CD4-positive, alpha-beta T cell (primary cell): Measurements from ENCODE around the gene KIAA0586. TPM values are rescaled to one million over a fixed set of nuclear protein-coding genes. Genes with fewer than 3 reads are reported as not detected.
"Not testable (repeated sequence)": the region's sequence is repeated elsewhere in the genome, so short reads cannot be mapped to it uniquely, and the experiment has no call there.

Source experiments
- ATAC-seq: fragments of 200-7000 bp; cut with Tn5 transposase; one replicate; pipeline ENCODE4 v1.10.0; 2022; ENCODE audit warnings: mild to moderate bottlenecking; ENCODE audit not compliant: poor library complexity
- CTCF ChIA-PET: fragments of 350-600 bp; sonication (Branson Sonifier 250); formaldehyde crosslinking; loops from one replicate; lab custom pipeline; 2021; ENCODE audit warnings: antibody characterized with exemption, inconsistent platforms; lab: Charles Lee
- POLR2A ChIA-PET: fragments of 350-600 bp; sonication (Branson Sonifier 250); formaldehyde crosslinking; loops from one replicate; lab custom pipeline; 2021; ENCODE audit warnings: antibody characterized with exemption, inconsistent platforms; lab: Charles Lee
- DNase-seq, 14 experiments: peaks; one replicate each; pipeline ENCODE4 v3.0.0-alpha.2; 2013 to 2020; ENCODE audit warnings: mixed read lengths in 2 of 14
- H3K27ac ChIP-seq, 2 donors: one replicate each; pipeline versions ENCODE4 v1.5.1 to v1.7.0; 2013; ENCODE audit warnings: low read length in 2 of 2, low read depth in 1 of 2, mild to moderate bottlenecking in 1 of 2
- H3K27me3 ChIP-seq, 2 experiments: 1 replicate in 1 of 2; 2 replicates in 1 of 2; pipeline versions ENCODE4 v1.6.1 to v1.7.0; 2013; ENCODE audit warnings: low read length in 2 of 2, control low read depth in 1 of 2, mild to moderate bottlenecking in 1 of 2, moderate library complexity in 1 of 2; ENCODE audit not compliant: insufficient read depth in 2 of 2, control insufficient read depth in 1 of 2
- H3K36me3 ChIP-seq: one replicate; pipeline ENCODE4 v1.6.1; 2013; ENCODE audit warnings: low read length, control low read depth; ENCODE audit not compliant: insufficient read depth
- H3K4me1 ChIP-seq: one replicate; pipeline ENCODE4 v1.6.1; 2013; ENCODE audit warnings: low read length, control low read depth; ENCODE audit not compliant: insufficient read depth
- H3K4me3 ChIP-seq: one replicate; pipeline ENCODE4 v1.5.1; 2013; ENCODE audit warnings: mild to moderate bottlenecking, low read length, moderate library complexity
- H3K9me3 ChIP-seq, 2 experiments: 1 replicate in 1 of 2; 2 replicates in 1 of 2; pipeline versions ENCODE4 v1.6.1 to v1.7.0; 2013; ENCODE audit warnings: low read length in 2 of 2, mild to moderate bottlenecking in 2 of 2, control low read depth in 1 of 2, moderate library complexity in 1 of 2; ENCODE audit not compliant: control insufficient read depth in 1 of 2, insufficient read depth in 1 of 2
- H3K27ac Mint-ChIP-seq: one replicate; pipeline ENCODE4 v1.8.0; 2020; ENCODE audit warnings: mixed read lengths
- H3K27me3 Mint-ChIP-seq: one replicate; pipeline ENCODE4 v1.8.0; 2021; ENCODE audit warnings: mixed read lengths
- H3K36me3 Mint-ChIP-seq: one replicate; pipeline ENCODE4 v1.8.0; 2021; ENCODE audit warnings: low read depth, mixed read lengths
- H3K4me1 Mint-ChIP-seq: one replicate; pipeline ENCODE4 v1.8.0; 2021; ENCODE audit warnings: low read depth, mixed read lengths
- H3K4me3 Mint-ChIP-seq: one replicate; pipeline ENCODE4 v1.8.0; 2020; ENCODE audit warnings: mild to moderate bottlenecking, mixed read lengths
- H3K9me3 Mint-ChIP-seq: one replicate; pipeline ENCODE4 v1.8.0; 2020; ENCODE audit warnings: mixed read lengths
- CTCF ChIP-seq: fragments of 200-600 bp; IDR thresholded peaks from one replicate; pipeline ENCODE4 v1.8.0; 2022; ENCODE audit warnings: antibody characterized with exemption, mild to moderate bottlenecking
- intact Hi-C, 2 experiments: fragments of 100-400 bp; cut with DNase I in 1 of 2; cut with micrococcal nuclease in 1 of 2; formaldehyde crosslinking; loops; one replicate each; pipeline versions ENCODE4 v1.15.1 to v1.9.0; 2023 to 2025; cut with DNase I, micrococcal nuclease
- total RNA-seq, 174 experiments: library from RNA in 2 of 174; stranded (reverse) in 2 of 174; gene quantifications; one replicate each; pipeline ENCODE4 v1.2.3 and lab custom pipeline; 2021 to 2026

The KIAA0586 gene
- total RNA-seq, 2 experiments from 2014 or later, result 16.5 to 18.2 TPM

DNA sequence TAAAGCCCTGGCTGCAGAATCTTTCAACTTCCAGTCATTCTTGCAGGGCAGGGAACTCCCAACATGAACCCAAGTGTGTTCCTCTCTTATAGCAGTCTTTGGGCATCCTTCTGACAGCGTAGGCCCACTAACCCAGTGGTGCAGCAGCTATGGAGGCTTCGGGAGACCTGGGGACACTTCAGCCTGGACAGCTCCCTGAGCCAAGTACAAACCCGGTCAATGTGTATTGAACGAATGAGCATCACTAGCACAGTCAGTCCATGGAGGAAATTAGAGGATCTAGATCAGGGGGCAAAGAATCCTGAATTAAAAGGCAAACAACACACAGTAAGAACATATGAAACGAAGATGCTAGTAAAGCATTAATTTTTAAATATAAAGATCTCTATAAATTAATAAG is 41.8 kb downstream of the KIAA0586 start:
- H3K9me3 Mint-ChIP-seq, result no peaks in the 10 kb centered on the region
- Histone ChIP-seq H3K27ac (no peak overlapping the region), H3K27me3 (no peaks in the 10 kb centered on the region), H3K4me3 (no peak overlapping the region), H3K4me1 (no peaks in the 10 kb centered on the region), H3K36me3 (peaks cover 47% of the 10 kb centered on the region), H3K9me3 (no peaks in the 10 kb centered on the region)
- no peaks in the 10 kb centered on the region for H3K4me1 Mint-ChIP-seq
- H3K36me3 Mint-ChIP-seq, result peaks cover 80% of the 10 kb centered on the region
- H3K27ac Mint-ChIP-seq, result no peak overlapping the region
- TF ChIP-seq CTCF, result no peak
- ATAC-seq (no peak), DNase-seq (no peak)
- intact Hi-C loops, result no loop called here
- no peak overlapping the region for H3K4me3 Mint-ChIP-seq
- ChIA-PET CTCF (no interaction called here), POLR2A (no interaction called here)
- H3K27me3 Mint-ChIP-seq, result no peaks in the 10 kb centered on the region

DNA sequence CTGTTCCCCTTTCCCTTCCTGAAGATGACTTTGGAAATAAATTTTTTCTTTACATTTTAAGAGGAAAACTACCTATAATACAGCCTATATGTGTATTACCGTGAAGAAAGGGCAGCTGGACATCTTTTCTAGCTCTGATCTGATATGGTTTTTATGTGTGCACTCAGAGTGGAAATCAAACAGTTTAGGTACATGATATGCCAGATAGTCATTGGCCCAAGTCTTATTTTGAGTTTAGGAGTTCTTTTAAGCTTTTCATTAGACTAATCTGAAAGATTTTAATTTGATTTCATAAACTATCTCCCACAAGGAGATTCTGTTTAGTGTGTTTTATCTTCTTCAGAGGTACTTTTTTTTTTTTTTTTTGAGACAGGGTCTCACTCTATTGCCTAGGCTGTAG is 48.8 kb downstream of the KIAA0586 start:
- CTCF ChIA-PET, result interaction anchor here (1.2 kb wide), 1 partner anchor 12 kb away, joined by 5 read pairs; no protein-coding TSS in a partner anchor

GRCh38 chr14:58477653-58478052 is 50.1 kb downstream of the KIAA0586 start:
- H3K4me3 Mint-ChIP-seq, result no peak overlapping the region
- H3K4me1 Mint-ChIP-seq, result no peaks in the 10 kb centered on the region
- intact Hi-C loops, result no loop called here
- no peak for ATAC-seq
- H3K4me1 ChIP-seq, result no peaks in the 10 kb centered on the region
- H3K27me3 ChIP-seq, result no peaks in the 10 kb centered on the region
- H3K4me3 ChIP-seq, result no peak overlapping the region
- no peak overlapping the region for H3K27ac ChIP-seq
- TF ChIP-seq CTCF, result no peak
- H3K36me3 ChIP-seq, result peaks cover 24% of the 10 kb centered on the region
- H3K9me3 Mint-ChIP-seq, result no peaks in the 10 kb centered on the region
- no peak for DNase-seq
- H3K27me3 Mint-ChIP-seq, result no peaks in the 10 kb centered on the region
- H3K9me3 ChIP-seq, result no peaks in the 10 kb centered on the region
- CTCF ChIA-PET, result no interaction called here
- H3K27ac Mint-ChIP-seq, result no peak overlapping the region
- H3K36me3 Mint-ChIP-seq, result peaks cover 89% of the 10 kb centered on the region
- POLR2A ChIA-PET, result no interaction called here

More for the DNA sequence above, 48.8 kb downstream of the KIAA0586 start:
- no peak overlapping the region for H3K4me3 Mint-ChIP-seq
- Histone ChIP-seq H3K4me3 (no peak overlapping the region), H3K36me3 (peaks cover 21% of the 10 kb centered on the region), H3K4me1 (no peaks in the 10 kb centered on the region), H3K27ac (no peak overlapping the region), H3K9me3 (no peaks in the 10 kb centered on the region), H3K27me3 (no peaks in the 10 kb centered on the region)
- H3K9me3 Mint-ChIP-seq, result no peaks in the 10 kb centered on the region
- TF ChIP-seq CTCF, result no peak
- peaks cover 90% of the 10 kb centered on the region for H3K36me3 Mint-ChIP-seq
- ATAC-seq (no peak), DNase-seq (no peak)
- H3K27me3 Mint-ChIP-seq, result no peaks in the 10 kb centered on the region
- intact Hi-C loops, result no loop called here
- no peaks in the 10 kb centered on the region for H3K4me1 Mint-ChIP-seq
- H3K27ac Mint-ChIP-seq, result no peak overlapping the region
- POLR2A ChIA-PET, result no interaction called here

GRCh38 chr14:58478329-58478728 is 50.8 kb downstream of the KIAA0586 start:
- H3K4me3 ChIP-seq, H3K4me3 Mint-ChIP-seq, H3K4me1 ChIP-seq, H3K27me3 ChIP-seq, ATAC-seq, H3K27ac ChIP-seq, CTCF ChIA-PET, H3K9me3 ChIP-seq, POLR2A ChIA-PET, H3K9me3 Mint-ChIP-seq, intact Hi-C loops, H3K4me1 Mint-ChIP-seq, H3K27me3 Mint-ChIP-seq, H3K27ac Mint-ChIP-seq, DNase-seq: not testable (repeated sequence)
- H3K36me3 Mint-ChIP-seq, result peaks cover 92% of the 10 kb centered on the region
- H3K36me3 ChIP-seq, result peaks cover 25% of the 10 kb centered on the region
